ENCODE measurements around the gene CEBPG. TPM values are rescaled to one million over a fixed set of nuclear protein-coding genes. Genes with fewer than 3 reads are reported as not detected.

CEBPG gene
- total RNA-seq, 6 experiments from 2014 or later, result 10.0 to 11.2 (median 10.4) TPM

DNA sequence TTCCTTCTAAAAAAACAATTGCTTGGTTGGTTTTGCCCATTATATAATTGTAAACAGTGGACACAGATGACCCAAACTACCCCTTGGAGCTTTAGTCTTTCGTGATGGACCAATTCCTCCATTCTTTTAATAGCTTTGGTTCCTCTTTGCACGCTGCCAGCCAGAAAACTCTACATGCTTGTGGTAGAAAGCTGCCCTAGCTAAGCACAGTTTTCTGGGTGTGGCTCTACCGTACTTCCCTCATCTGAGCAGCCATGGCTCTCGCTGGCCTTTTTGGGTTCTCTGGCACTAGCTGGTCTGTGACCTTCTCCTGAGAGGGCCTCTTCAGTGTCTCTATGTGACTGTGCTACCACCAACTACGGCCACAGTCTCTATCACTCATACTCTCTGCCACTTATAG is 41.3 kb upstream of the CEBPG start:
- DNase-seq, result no peak
- Mint-ChIP-seq H3K36me3 (ENCODE audit: low read depth) (no peaks in the 10 kb centered on the region), H3K27ac (no peak overlapping the region), H3K9me3 (no peaks in the 10 kb centered on the region), H3K4me1 (ENCODE audit: low read depth) (no peaks in the 10 kb centered on the region), H3K27me3 (ENCODE audit: insufficient read depth) (peaks cover 29% of the 10 kb centered on the region), H3K4me3 (no peak overlapping the region)
- no peak for TF ChIP-seq CTCF (IDR thresholded peaks at IDR 0.05)

DNA sequence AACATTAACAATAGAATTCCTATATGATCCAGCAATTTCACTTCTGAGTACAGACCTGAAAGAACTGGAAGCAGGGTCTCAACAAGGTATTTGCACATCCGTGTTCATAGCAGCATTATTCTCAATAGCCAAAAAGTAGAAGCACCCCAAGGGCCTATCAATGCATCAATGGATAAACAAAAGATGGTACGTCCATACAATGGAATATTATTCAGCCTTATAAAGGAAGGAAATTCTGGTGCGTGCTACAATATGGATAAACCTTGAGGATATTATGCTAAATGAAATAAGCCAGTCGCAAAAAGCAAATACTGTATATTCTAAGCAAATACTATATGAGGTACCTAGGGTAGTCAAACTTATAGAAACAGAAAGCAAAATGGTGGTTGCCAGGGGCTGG is 40.4 kb upstream of the CEBPG start:
- no peaks in the 10 kb centered on the region for H3K4me1 Mint-ChIP-seq (ENCODE audit: low read depth)
- H3K36me3 Mint-ChIP-seq (ENCODE audit: low read depth), result no peaks in the 10 kb centered on the region
- peaks cover 27% of the 10 kb centered on the region for H3K27me3 Mint-ChIP-seq (ENCODE audit: insufficient read depth)
- no peak for DNase-seq
- no peak overlapping the region for H3K27ac Mint-ChIP-seq
- no peak for TF ChIP-seq CTCF (IDR thresholded peaks at IDR 0.05)
- no peaks in the 10 kb centered on the region for H3K9me3 Mint-ChIP-seq
- H3K4me3 Mint-ChIP-seq, result no peak overlapping the region

- Mint-ChIP-seq H3K27ac (no peak overlapping the region), H3K36me3 (ENCODE audit: low read depth) (no peaks in the 10 kb centered on the region), H3K4me3 (no peak overlapping the region), H3K9me3 (no peaks in the 10 kb centered on the region), H3K4me1 (ENCODE audit: low read depth) (no peaks in the 10 kb centered on the region), H3K27me3 (ENCODE audit: insufficient read depth) (peaks cover 22% of the 10 kb centered on the region)
- no peak for TF ChIP-seq CTCF (IDR thresholded peaks at IDR 0.05)
- no peak for DNase-seq
These were observed 39.9 kb upstream of the CEBPG start for GRCh38 chr19:33333642-33334041.

GRCh38 chr19:33334271-33334670 is 39.2 kb upstream of the CEBPG start:
- Mint-ChIP-seq H3K4me1 (ENCODE audit: low read depth) (0 out of 2 replicates have a peak, but pooled peaks cover 2% of the 10 kb centered on the region), H3K36me3 (ENCODE audit: low read depth) (no peaks in the 10 kb centered on the region), H3K27me3 (ENCODE audit: insufficient read depth) (peaks cover 27% of the 10 kb centered on the region), H3K4me3 (no peak overlapping the region), H3K27ac (no peak overlapping the region), H3K9me3 (no peaks in the 10 kb centered on the region)
- TF ChIP-seq CTCF (IDR thresholded peaks at IDR 0.05), result no peak
- DNase-seq, result no peak

GRCh38 chr19:33335446-33335845 is 38.1 kb upstream of the CEBPG start:
- no peak for DNase-seq
- H3K36me3 Mint-ChIP-seq (ENCODE audit: low read depth), result no peaks in the 10 kb centered on the region
- no peaks in the 10 kb centered on the region for H3K9me3 Mint-ChIP-seq
- H3K27ac Mint-ChIP-seq, result no peak overlapping the region
- H3K4me1 Mint-ChIP-seq (ENCODE audit: low read depth), result 0 out of 2 replicates have a peak, but pooled peaks cover 6% of the 10 kb centered on the region
- no peak for TF ChIP-seq CTCF (IDR thresholded peaks at IDR 0.05)
- no peak overlapping the region for H3K4me3 Mint-ChIP-seq
- peaks cover 24% of the 10 kb centered on the region for H3K27me3 Mint-ChIP-seq (ENCODE audit: insufficient read depth)
